Erythroblast (primary cell): ENCODE data around the gene PFDN5.

Source experiments
- DNase-seq, 2 experiments: peaks; one replicate each; lab custom pipeline; 2025; lab: John Stamatoyannopoulos, UW
- GATA1 ChIP-seq: IDR thresholded peaks from 2 replicates; pipeline ENCODE4 v1.6.1; 2011; ENCODE audit warnings: low read depth, mild to moderate bottlenecking, control low read depth, low read length, moderate library complexity
- POLR2A ChIP-seq: IDR thresholded peaks from 2 replicates; pipeline ENCODE4 v1.6.1; 2011; ENCODE audit warnings: mild to moderate bottlenecking, low read length

The PFDN5 gene

GRCh38 chr12:53295070-53295890 lies at the start of gene PFDN5:
Gene PFDN5 (plus strand): TSS chr12:53295542. CDS start chr12:53295568, 26 bp downstream.
- DNase-seq: peak; percentile 91 to 92
- TF ChIP-seq GATA1 (no peak), POLR2A (peak; percentile 88)

GRCh38 chr12:53251477-53252348 lies 43.6 kb upstream of the PFDN5 start:
- TF ChIP-seq GATA1: no peak
- peak; percentile 59 for TF ChIP-seq POLR2A
- DNase-seq: peak; percentile 83 to 88

- peak; percentile 2 for TF ChIP-seq POLR2A
- TF ChIP-seq GATA1: no peak
- peak; percentile 50 to 64 for DNase-seq
Measured at GRCh38 chr12:53252349-53252916, 42.9 kb upstream of the PFDN5 start.

- TF ChIP-seq GATA1 (no peak), POLR2A (no peak)
- no peak for DNase-seq
Measured at GRCh38 chr12:53253298-53253697, 42.0 kb upstream of the PFDN5 start.

GRCh38 chr12:53254816-53255545 lies 40.4 kb upstream of the PFDN5 start:
- TF ChIP-seq GATA1 (no peak), POLR2A (no peak)
- no peak for DNase-seq

GRCh38 chr12:53255996-53256395 lies 39.3 kb upstream of the PFDN5 start:
- no peak for TF ChIP-seq POLR2A
- no peak for TF ChIP-seq GATA1
- no peak for DNase-seq

- TF ChIP-seq GATA1 (no peak), POLR2A (no peak)
- no peak for DNase-seq
Measured at GRCh38 chr12:53258541-53259539, 36.5 kb upstream of the PFDN5 start.

- no peak for DNase-seq
- TF ChIP-seq POLR2A (no peak), GATA1 (no peak)
Measured at GRCh38 chr12:53259891-53260290, 35.5 kb upstream of the PFDN5 start.

GRCh38 chr12:53265783-53266182 lies 29.6 kb upstream of the PFDN5 start:
- DNase-seq: no peak
- TF ChIP-seq POLR2A: no peak

GRCh38 chr12:53267306-53267998 lies 27.9 kb upstream of the PFDN5 start:
- DNase-seq: peak in 1 of 2 experiments; percentile 78
- TF ChIP-seq POLR2A: no peak
- TF ChIP-seq GATA1: no peak

- peak; percentile 70 for TF ChIP-seq POLR2A
- no peak for TF ChIP-seq GATA1
- peak; percentile 89 to 90 for DNase-seq
Measured at GRCh38 chr12:53267999-53268629, 27.2 kb upstream of the PFDN5 start, which contains the start of gene ESPL1. Gene ESPL1 (plus strand): TSS chr12:53268299. CDS start chr12:53268767, 468 bp downstream.
